Osteocyte (in vitro differentiated cells): ENCODE results near the gene IDH3G. TPM values are rescaled to one million over a fixed set of nuclear protein-coding genes. Genes with fewer than 3 reads are reported as not detected.

Experiments used
- DNase-seq: peaks from one replicate; pipeline ENCODE4 v3.0.0; 2021; ENCODE audit warnings: mixed read lengths; ENCODE audit not compliant: unreplicated experiment; ENCODE audit errors: extremely low spot score
- H3K27ac Mint-ChIP-seq: one replicate; pipeline ENCODE4 v1.8.0; 2021; ENCODE audit warnings: mild to moderate bottlenecking, mixed read lengths; ENCODE audit not compliant: unreplicated experiment
- H3K27me3 Mint-ChIP-seq: one replicate; pipeline ENCODE4 v1.8.0; 2021; ENCODE audit warnings: mixed read lengths; ENCODE audit not compliant: unreplicated experiment
- H3K36me3 Mint-ChIP-seq: one replicate; pipeline ENCODE4 v1.8.0; 2021; ENCODE audit warnings: mixed read lengths; ENCODE audit not compliant: unreplicated experiment
- H3K4me1 Mint-ChIP-seq: one replicate; pipeline ENCODE4 v1.8.0; 2021; ENCODE audit warnings: mixed read lengths; ENCODE audit not compliant: unreplicated experiment
- H3K4me3 Mint-ChIP-seq: one replicate; pipeline ENCODE4 v1.8.0; 2021; ENCODE audit warnings: mild to moderate bottlenecking, moderate library complexity, mixed read lengths; ENCODE audit not compliant: unreplicated experiment
- H3K9me3 Mint-ChIP-seq: one replicate; pipeline ENCODE4 v1.8.0; 2021; ENCODE audit warnings: mixed read lengths; ENCODE audit not compliant: unreplicated experiment
- CTCF ChIP-seq: fragments of 200-600 bp; sonication (generic); IDR thresholded peaks from 2 replicates; pipeline ENCODE4 v1.5.0; 2021; ENCODE audit warnings: antibody characterized with exemption, mild to moderate bottlenecking, moderate library complexity
- total RNA-seq: library from RNA; stranded (reverse); gene quantifications from 2 replicates; pipeline ENCODE4 v1.2.1, GENCODE V29; 2021

The IDH3G gene
- total RNA-seq, 1 donor from 2014 or later = 63.5 TPM

GRCh38 chrX:153802513-153803045, 8.4 kb upstream of the IDH3G start:
- Mint-ChIP-seq H3K36me3 (no peaks in the 10 kb centered on the region), H3K4me1 (no peaks in the 10 kb centered on the region), H3K27ac (no peak overlapping the region), H3K4me3 (no peak overlapping the region), H3K27me3 (no peaks in the 10 kb centered on the region), H3K9me3 (no peaks in the 10 kb centered on the region)
- no peak for TF ChIP-seq CTCF
- no peak for DNase-seq

- H3K27me3 Mint-ChIP-seq = no peaks in the 10 kb centered on the region
- H3K9me3 Mint-ChIP-seq = no peaks in the 10 kb centered on the region
- no peaks in the 10 kb centered on the region for H3K4me1 Mint-ChIP-seq
- no peak for DNase-seq
- H3K4me3 Mint-ChIP-seq = no peak overlapping the region
- no peaks in the 10 kb centered on the region for H3K36me3 Mint-ChIP-seq
- no peak overlapping the region for H3K27ac Mint-ChIP-seq
- TF ChIP-seq CTCF = no peak
Observed at GRCh38 chrX:153801669-153802068, 7.5 kb upstream of the IDH3G start.

- H3K9me3 Mint-ChIP-seq = no peaks in the 10 kb centered on the region
- no peak overlapping the region for H3K27ac Mint-ChIP-seq
- no peaks in the 10 kb centered on the region for H3K27me3 Mint-ChIP-seq
- no peaks in the 10 kb centered on the region for H3K36me3 Mint-ChIP-seq
- H3K4me1 Mint-ChIP-seq = peaks cover 5% of the 10 kb centered on the region
- TF ChIP-seq CTCF = no peak
- DNase-seq = no peak
- no peak overlapping the region for H3K4me3 Mint-ChIP-seq
Observed at GRCh38 chrX:153800746-153801145, 6.6 kb upstream of the IDH3G start.

GRCh38 chrX:153800177-153800722, 6.1 kb upstream of the IDH3G start:
- Mint-ChIP-seq H3K27me3 (no peaks in the 10 kb centered on the region), H3K9me3 (no peaks in the 10 kb centered on the region), H3K4me1 (peaks cover 8% of the 10 kb centered on the region), H3K36me3 (no peaks in the 10 kb centered on the region), H3K27ac (no peak overlapping the region), H3K4me3 (no peak overlapping the region)
- no peak for DNase-seq
- no peak for TF ChIP-seq CTCF

- no peaks in the 10 kb centered on the region for H3K9me3 Mint-ChIP-seq
- no peaks in the 10 kb centered on the region for H3K27me3 Mint-ChIP-seq
- no peak overlapping the region for H3K27ac Mint-ChIP-seq
- H3K4me3 Mint-ChIP-seq = no peak overlapping the region
- H3K36me3 Mint-ChIP-seq = no peaks in the 10 kb centered on the region
- no peak for TF ChIP-seq CTCF
- H3K4me1 Mint-ChIP-seq = peaks cover 8% of the 10 kb centered on the region
- DNase-seq = no peak
Observed at GRCh38 chrX:153799326-153799725, 5.2 kb upstream of the IDH3G start.
